ENCODE data around the gene PLCG1. TPM values are rescaled to one million over a fixed set of nuclear protein-coding genes. Genes with fewer than 3 reads are reported as not detected.

PLCG1 gene
- total RNA-seq, 6 experiments from 2014 or later = 9.5 to 22.6 (median 16.6) TPM

DNA sequence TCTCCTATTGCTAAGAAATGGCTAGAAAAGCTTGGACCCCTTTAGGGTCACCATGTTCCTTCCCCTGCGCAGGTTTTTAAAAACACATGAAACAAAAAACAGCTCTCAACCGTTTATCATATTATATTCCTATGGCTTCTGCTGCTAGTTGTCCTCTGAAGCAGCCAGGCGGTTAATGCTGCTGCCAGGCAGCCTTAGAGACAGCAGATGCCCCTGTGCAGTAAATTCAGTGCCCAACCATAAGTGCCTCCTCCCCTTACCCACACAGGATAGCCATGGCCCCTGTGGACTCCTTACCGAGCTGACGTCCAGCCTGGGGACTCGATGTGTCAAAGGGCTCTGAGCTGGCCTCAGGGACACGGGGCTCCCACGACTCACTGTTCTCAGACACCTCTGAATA is 64.4 kb downstream of the PLCG1 start:
- Histone ChIP-seq H3K9me3 (no peaks in the 10 kb centered on the region), H3K36me3 (peaks cover 0 to 20% (median 6%) of the 10 kb centered on the region in 4 donors), H3K4me3 (no peak overlapping the region), H3K4me1 (no peaks in the 10 kb centered on the region), H3K27me3 (no peaks in the 10 kb centered on the region), H3K27ac (no peak overlapping the region)
- intact Hi-C loops (cut with DNase I) = no loop called here
- ATAC-seq = peak in 1 of 4 donors; percentile 24
- WGBS (ENCODE audit: insufficient coverage, low coverage, low lambda C conversion rate, missing lambda C conversion rate) = 98% methylated on average over 5 of the region's 8 CpGs
- DNase-seq = no peak
- TF ChIP-seq POLR2A (IDR thresholded peaks at IDR 0.05) = no peak
- TF ChIP-seq, protein P1, sequence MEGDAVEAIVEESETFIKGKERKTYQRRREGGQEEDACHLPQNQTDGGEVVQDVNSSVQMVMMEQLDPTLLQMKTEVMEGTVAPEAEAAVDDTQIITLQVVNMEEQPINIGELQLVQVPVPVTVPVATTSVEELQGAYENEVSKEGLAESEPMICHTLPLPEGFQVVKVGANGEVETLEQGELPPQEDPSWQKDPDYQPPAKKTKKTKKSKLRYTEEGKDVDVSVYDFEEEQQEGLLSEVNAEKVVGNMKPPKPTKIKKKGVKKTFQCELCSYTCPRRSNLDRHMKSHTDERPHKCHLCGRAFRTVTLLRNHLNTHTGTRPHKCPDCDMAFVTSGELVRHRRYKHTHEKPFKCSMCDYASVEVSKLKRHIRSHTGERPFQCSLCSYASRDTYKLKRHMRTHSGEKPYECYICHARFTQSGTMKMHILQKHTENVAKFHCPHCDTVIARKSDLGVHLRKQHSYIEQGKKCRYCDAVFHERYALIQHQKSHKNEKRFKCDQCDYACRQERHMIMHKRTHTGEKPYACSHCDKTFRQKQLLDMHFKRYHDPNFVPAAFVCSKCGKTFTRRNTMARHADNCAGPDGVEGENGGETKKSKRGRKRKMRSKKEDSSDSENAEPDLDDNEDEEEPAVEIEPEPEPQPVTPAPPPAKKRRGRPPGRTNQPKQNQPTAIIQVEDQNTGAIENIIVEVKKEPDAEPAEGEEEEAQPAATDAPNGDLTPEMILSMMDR (IDR thresholded peaks at IDR 0.05) = no peak

DNA sequence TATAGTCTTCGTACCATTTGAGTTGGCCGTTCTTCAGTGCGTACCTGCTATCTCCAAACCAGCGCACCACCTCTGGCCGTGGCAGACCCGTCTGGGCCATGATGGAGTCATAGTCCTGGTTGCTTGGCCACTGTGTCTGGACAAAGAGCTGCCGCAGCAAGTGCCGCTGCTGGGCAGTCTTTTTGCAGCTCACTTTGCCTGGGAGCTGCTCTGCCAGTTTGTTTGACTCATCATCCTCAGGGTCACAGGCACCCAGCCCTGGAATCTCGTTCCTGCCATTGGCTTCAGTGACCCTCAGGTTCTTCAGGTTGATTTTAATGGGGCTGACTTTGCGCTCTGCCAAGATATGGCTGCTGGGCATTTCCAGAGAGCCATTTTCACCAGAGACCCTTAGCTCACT is 65.1 kb downstream of the PLCG1 start:
- Histone ChIP-seq H3K9me3 (no peaks in the 10 kb centered on the region), H3K27ac (no peak overlapping the region), H3K4me3 (no peak overlapping the region), H3K4me1 (no peaks in the 10 kb centered on the region), H3K27me3 (no peaks in the 10 kb centered on the region), H3K36me3 (peaks cover 0 to 20% (median 6%) of the 10 kb centered on the region in 4 donors)
- intact Hi-C loops (cut with DNase I) = no loop called here
- no peak for DNase-seq
- ATAC-seq = peak in 1 of 4 donors; percentile 24
- 94% methylated on average over 2 of the region's 10 CpGs for WGBS (ENCODE audit: insufficient coverage, low coverage, low lambda C conversion rate, missing lambda C conversion rate)
- TF ChIP-seq, protein P1 (IDR thresholded peaks at IDR 0.05) = no peak
- TF ChIP-seq POLR2A (IDR thresholded peaks at IDR 0.05) = no peak

- Histone ChIP-seq H3K4me1 (no peaks in the 10 kb centered on the region), H3K27me3 (no peaks in the 10 kb centered on the region), H3K36me3 (peaks cover 0 to 20% (median 6%) of the 10 kb centered on the region in 4 donors), H3K27ac (no peak overlapping the region), H3K9me3 (no peaks in the 10 kb centered on the region), H3K4me3 (no peak overlapping the region)
- no peak for ATAC-seq
- TF ChIP-seq POLR2A (IDR thresholded peaks at IDR 0.05) = no peak
- TF ChIP-seq, protein P1 (IDR thresholded peaks at IDR 0.05) = no peak
- DNase-seq = no peak
- WGBS (ENCODE audit: insufficient coverage, low coverage, low lambda C conversion rate, missing lambda C conversion rate) = no CpG with 5 or more reads among the region's 9 CpGs
- intact Hi-C loops (cut with DNase I) = no loop called here
Measured at GRCh38 chr20:41203660-41204059, 66.3 kb downstream of the PLCG1 start.

GRCh38 chr20:41204304-41205265 is 67.2 kb downstream of the PLCG1 start:
- peaks cover 0 to 20% (median 6%) of the 10 kb centered on the region in 4 donors for H3K36me3 ChIP-seq
- no peak overlapping the region for H3K27ac ChIP-seq
- 88% methylated on average over 6 of the region's 8 CpGs for WGBS (ENCODE audit: insufficient coverage, low coverage, low lambda C conversion rate, missing lambda C conversion rate)
- H3K4me3 ChIP-seq = no peak overlapping the region
- DNase-seq (no peak), ATAC-seq (peak in 1 of 4 donors; percentile 16)
- H3K4me1 ChIP-seq = no peaks in the 10 kb centered on the region
- no peaks in the 10 kb centered on the region for H3K27me3 ChIP-seq
- intact Hi-C loops (cut with DNase I) = no loop called here
- no peak for TF ChIP-seq POLR2A (IDR thresholded peaks at IDR 0.05)
- TF ChIP-seq, protein P1 (IDR thresholded peaks at IDR 0.05) = no peak
- H3K9me3 ChIP-seq = no peaks in the 10 kb centered on the region
